ENCODE data around the gene ANO10.
"Not testable (repeated sequence)": the region's sequence is repeated elsewhere in the genome, so short reads cannot be mapped to it uniquely, and the experiment has no call there.

- not testable (repeated sequence) for TF ChIP-seq CTCF (conservative IDR thresholded peaks at IDR 0.05 in 1 of 2, IDR thresholded peaks at IDR 0.05 in 1 of 2; ENCODE audit: extremely low read depth in 1 of 2, insufficient read depth in 1 of 2, low read depth in 1 of 2, low read length in 2 of 2); EZH2 (IDR thresholded peaks at IDR 0.05; ENCODE audit: borderline replicate concordance, low read length)
These were observed 21.9 kb downstream of the ANO10 start for GRCh38 chr3:43599959-43600358.
